SK-N-SH treated with all-trans-retinoic acid at 6 μM for 48 hours (cell line): ENCODE data around the gene OXGR1.

Source experiments
- ATAC-seq: fragments of 200-7000 bp; cut with Tn5 transposase; 3 replicates; pipeline ENCODE4 v1.9.1; 2020; ENCODE audit warnings: mild to moderate bottlenecking, moderate library complexity
- ARNTL ChIP-seq: fragments of 450-650 bp; formaldehyde crosslinking; IDR thresholded peaks from 2 replicates; pipeline ENCODE4 v1.5.0; 2020; ENCODE audit warnings: low read depth, mild to moderate bottlenecking, moderate library complexity, borderline replicate concordance
- CSDC2 ChIP-seq: fragments of 250-450 bp; sonication (Bioruptor Pico); IDR thresholded peaks from 2 replicates; pipeline ENCODE4 v1.5.0; 2020; ENCODE audit warnings: mild to moderate bottlenecking, moderate library complexity
- ISL1 ChIP-seq: fragments of 250-450 bp; sonication (Bioruptor Pico); IDR thresholded peaks from 2 replicates; pipeline ENCODE4 v2.1.2; 2022; ENCODE audit warnings: mild to moderate bottlenecking, moderate library complexity
- PPARA ChIP-seq: fragments of 250-450 bp; sonication (Bioruptor Pico); IDR thresholded peaks from 2 replicates; pipeline ENCODE4 v1.5.0; 2020; ENCODE audit warnings: mild to moderate bottlenecking, borderline replicate concordance
- RARB ChIP-seq: fragments of 250-450 bp; sonication (Bioruptor Pico); IDR thresholded peaks from 2 replicates; pipeline ENCODE4 v1.8.0; 2021; ENCODE audit warnings: mild to moderate bottlenecking, moderate library complexity
- SNAI2 ChIP-seq: fragments of 250-450 bp; sonication (Bioruptor Pico); IDR thresholded peaks from 2 replicates; pipeline ENCODE4 v1.5.0; 2020; ENCODE audit warnings: mild to moderate bottlenecking, moderate library complexity
- ZC3H10 ChIP-seq: fragments of 250-450 bp; sonication (Bioruptor Pico); IDR thresholded peaks from 2 replicates; pipeline ENCODE4 v1.5.1; 2021; ENCODE audit warnings: mild to moderate bottlenecking, moderate library complexity
- ZFP3 ChIP-seq: fragments of 250-450 bp; sonication (Bioruptor Pico); IDR thresholded peaks from 2 replicates; pipeline ENCODE4 v1.5.0; 2020; ENCODE audit warnings: mild to moderate bottlenecking, moderate library complexity
- ZFP30 ChIP-seq: fragments of 450-650 bp; formaldehyde crosslinking; IDR thresholded peaks from 2 replicates; pipeline ENCODE4 v1.5.0; 2022; ENCODE audit warnings: mild to moderate bottlenecking, moderate library complexity
- ZNF8 ChIP-seq: fragments of 450-650 bp; formaldehyde crosslinking; IDR thresholded peaks from 2 replicates; pipeline ENCODE4 v1.5.0; 2020; ENCODE audit warnings: mild to moderate bottlenecking, moderate library complexity
- TF ChIP-seq, protein P1 (sequence below): fragments of 250-450 bp; sonication (Bioruptor Pico); IDR thresholded peaks from 2 replicates; pipeline ENCODE4 v1.5.0; 2020; ENCODE audit warnings: mild to moderate bottlenecking, moderate library complexity
- TF ChIP-seq, protein P2 (sequence below): fragments of 250-450 bp; sonication (Bioruptor Pico); IDR thresholded peaks from 2 replicates; pipeline ENCODE4 v1.5.1; 2021; ENCODE audit warnings: mild to moderate bottlenecking, moderate library complexity
- TF ChIP-seq, protein P3 (sequence below): fragments of 250-450 bp; sonication (Bioruptor Pico); IDR thresholded peaks from 2 replicates; pipeline ENCODE4 v1.8.0; 2020; ENCODE audit warnings: mild to moderate bottlenecking, moderate library complexity, borderline replicate concordance
- TF ChIP-seq, protein P4 (sequence below): fragments of 250-450 bp; sonication (Bioruptor Pico); IDR thresholded peaks from 2 replicates; pipeline ENCODE4 v1.8.0; 2021; ENCODE audit warnings: low read depth, mild to moderate bottlenecking, moderate library complexity, borderline replicate concordance

Gene OXGR1

DNA sequence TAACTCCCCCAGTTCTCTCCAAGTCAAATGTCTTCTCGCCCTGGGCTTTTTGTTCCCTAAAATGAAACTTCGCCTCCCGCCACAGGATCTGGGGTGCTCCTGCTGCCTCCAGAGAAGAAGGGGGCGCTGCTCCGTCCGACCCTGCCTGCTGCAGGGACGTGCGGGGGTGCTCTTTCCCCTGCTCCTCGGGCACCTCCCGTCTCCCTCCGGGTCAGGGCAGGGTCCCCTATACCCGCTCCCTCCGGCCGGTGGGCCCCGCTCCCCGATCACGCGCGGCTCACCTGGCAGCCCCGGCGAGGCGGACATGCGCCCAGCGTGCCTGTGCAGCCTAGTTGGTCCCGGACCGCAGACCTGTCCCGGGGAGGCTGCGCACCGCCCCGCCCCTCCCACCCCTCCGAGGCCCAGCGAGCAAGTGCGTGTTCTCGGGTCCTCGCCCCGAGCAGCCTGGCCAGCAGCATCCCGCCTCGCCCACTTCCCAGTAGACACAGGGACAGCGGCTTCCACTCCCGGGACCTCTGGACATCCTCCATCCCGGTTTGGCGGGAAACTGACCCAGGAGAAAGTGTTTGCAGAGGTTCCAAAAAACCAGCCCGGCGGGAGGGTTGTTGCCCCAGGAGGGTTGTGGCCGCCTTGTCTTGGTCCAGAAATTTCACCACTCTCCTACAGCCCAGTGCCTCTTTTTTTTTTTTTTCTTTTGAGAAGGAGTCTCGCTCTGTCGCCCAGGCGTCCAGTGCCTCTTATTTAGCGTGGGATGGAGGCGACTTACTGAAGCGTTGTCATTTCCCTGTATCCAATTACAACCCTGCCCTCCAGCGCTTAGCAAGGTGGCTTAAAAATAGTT lies at the start of gene OXGR1:
TSS of gene OXGR1 (minus strand) at position 460 of the 841 bp plus-strand sequence. CDS start 6,717 bp downstream, outside the sequence.
- TF ChIP-seq, protein P1, sequence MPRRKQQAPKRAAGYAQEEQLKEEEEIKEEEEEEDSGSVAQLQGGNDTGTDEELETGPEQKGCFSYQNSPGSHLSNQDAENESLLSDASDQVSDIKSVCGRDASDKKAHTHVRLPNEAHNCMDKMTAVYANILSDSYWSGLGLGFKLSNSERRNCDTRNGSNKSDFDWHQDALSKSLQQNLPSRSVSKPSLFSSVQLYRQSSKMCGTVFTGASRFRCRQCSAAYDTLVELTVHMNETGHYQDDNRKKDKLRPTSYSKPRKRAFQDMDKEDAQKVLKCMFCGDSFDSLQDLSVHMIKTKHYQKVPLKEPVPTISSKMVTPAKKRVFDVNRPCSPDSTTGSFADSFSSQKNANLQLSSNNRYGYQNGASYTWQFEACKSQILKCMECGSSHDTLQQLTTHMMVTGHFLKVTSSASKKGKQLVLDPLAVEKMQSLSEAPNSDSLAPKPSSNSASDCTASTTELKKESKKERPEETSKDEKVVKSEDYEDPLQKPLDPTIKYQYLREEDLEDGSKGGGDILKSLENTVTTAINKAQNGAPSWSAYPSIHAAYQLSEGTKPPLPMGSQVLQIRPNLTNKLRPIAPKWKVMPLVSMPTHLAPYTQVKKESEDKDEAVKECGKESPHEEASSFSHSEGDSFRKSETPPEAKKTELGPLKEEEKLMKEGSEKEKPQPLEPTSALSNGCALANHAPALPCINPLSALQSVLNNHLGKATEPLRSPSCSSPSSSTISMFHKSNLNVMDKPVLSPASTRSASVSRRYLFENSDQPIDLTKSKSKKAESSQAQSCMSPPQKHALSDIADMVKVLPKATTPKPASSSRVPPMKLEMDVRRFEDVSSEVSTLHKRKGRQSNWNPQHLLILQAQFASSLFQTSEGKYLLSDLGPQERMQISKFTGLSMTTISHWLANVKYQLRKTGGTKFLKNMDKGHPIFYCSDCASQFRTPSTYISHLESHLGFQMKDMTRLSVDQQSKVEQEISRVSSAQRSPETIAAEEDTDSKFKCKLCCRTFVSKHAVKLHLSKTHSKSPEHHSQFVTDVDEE (CRISPR knock-in tag), result no peak
- TF ChIP-seq, protein P2, sequence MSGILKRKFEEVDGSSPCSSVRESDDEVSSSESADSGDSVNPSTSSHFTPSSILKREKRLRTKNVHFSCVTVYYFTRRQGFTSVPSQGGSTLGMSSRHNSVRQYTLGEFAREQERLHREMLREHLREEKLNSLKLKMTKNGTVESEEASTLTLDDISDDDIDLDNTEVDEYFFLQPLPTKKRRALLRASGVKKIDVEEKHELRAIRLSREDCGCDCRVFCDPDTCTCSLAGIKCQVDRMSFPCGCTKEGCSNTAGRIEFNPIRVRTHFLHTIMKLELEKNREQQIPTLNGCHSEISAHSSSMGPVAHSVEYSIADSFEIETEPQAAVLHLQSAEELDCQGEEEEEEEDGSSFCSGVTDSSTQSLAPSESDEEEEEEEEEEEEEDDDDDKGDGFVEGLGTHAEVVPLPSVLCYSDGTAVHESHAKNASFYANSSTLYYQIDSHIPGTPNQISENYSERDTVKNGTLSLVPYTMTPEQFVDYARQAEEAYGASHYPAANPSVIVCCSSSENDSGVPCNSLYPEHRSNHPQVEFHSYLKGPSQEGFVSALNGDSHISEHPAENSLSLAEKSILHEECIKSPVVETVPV (CRISPR knock-in tag), result no peak
- ATAC-seq, result peak; percentile 63

DNA sequence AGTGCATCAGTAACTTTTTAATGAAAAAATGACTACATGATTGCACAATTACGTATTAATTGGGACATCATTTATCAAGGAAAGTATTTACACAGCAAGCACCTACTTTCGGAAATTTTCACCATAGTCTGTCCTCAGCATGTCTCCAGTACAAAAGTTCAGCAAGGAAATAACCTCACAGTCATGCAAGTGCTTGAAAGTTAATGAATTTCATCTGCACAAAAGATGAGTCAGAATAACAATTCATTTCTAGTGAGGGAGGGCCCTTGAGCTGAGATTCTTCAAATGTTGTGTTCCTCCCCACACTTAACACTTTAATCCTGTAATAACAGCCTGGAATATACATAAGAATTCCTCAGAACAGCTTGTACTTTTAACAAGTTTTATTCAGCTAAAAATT lies 49.0 kb upstream of the OXGR1 start:
- ATAC-seq, result peak; percentile 68
- TF ChIP-seq, protein P3, sequence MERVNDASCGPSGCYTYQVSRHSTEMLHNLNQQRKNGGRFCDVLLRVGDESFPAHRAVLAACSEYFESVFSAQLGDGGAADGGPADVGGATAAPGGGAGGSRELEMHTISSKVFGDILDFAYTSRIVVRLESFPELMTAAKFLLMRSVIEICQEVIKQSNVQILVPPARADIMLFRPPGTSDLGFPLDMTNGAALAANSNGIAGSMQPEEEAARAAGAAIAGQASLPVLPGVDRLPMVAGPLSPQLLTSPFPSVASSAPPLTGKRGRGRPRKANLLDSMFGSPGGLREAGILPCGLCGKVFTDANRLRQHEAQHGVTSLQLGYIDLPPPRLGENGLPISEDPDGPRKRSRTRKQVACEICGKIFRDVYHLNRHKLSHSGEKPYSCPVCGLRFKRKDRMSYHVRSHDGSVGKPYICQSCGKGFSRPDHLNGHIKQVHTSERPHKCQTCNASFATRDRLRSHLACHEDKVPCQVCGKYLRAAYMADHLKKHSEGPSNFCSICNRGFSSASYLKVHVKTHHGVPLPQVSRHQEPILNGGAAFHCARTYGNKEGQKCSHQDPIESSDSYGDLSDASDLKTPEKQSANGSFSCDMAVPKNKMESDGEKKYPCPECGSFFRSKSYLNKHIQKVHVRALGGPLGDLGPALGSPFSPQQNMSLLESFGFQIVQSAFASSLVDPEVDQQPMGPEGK (CRISPR knock-in tag), result no peak
- TF ChIP-seq, protein P4, sequence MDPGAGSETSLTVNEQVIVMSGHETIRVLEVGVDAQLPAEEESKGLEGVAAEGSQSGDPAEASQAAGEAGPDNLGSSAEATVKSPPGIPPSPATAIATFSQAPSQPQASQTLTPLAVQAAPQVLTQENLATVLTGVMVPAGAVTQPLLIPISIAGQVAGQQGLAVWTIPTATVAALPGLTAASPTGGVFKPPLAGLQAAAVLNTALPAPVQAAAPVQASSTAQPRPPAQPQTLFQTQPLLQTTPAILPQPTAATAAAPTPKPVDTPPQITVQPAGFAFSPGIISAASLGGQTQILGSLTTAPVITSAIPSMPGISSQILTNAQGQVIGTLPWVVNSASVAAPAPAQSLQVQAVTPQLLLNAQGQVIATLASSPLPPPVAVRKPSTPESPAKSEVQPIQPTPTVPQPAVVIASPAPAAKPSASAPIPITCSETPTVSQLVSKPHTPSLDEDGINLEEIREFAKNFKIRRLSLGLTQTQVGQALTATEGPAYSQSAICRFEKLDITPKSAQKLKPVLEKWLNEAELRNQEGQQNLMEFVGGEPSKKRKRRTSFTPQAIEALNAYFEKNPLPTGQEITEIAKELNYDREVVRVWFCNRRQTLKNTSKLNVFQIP (CRISPR knock-in tag), result no peak
- TF ChIP-seq RARB (CRISPR knock-in tag) (no peak), ISL1 (CRISPR knock-in tag) (no peak), SNAI2 (CRISPR knock-in tag) (no peak), ZC3H10 (CRISPR knock-in tag) (no peak), ZFP30 (CRISPR knock-in tag) (no peak), ZNF8 (no peak), ARNTL (CRISPR knock-in tag) (no peak), ZFP3 (CRISPR knock-in tag) (no peak), CSDC2 (CRISPR knock-in tag) (no peak), PPARA (CRISPR knock-in tag) (no peak)
- TF ChIP-seq, protein P2 (CRISPR knock-in tag), result no peak
- TF ChIP-seq, protein P1 (CRISPR knock-in tag), result no peak
